Suprapubic skin (tissue), 3 donors: ENCODE results near the gene GRIA1.

Experiments used
- EP300 ChIP-seq: sonication (generic); formaldehyde crosslinking; IDR thresholded peaks from one replicate; pipeline ENCODE4 v1.6.1; 2017; ENCODE audit warnings: antibody characterized with exemption
- TF ChIP-seq, protein P1 (sequence below), 2 donors: fragments of 200-600 bp in 1 of 2; fragments of 450-650 bp in 1 of 2; sonication (generic) in 1 of 2; IDR thresholded peaks; one replicate each; pipeline ENCODE4 v1.5.1; 2016 to 2019; ENCODE audit warnings: antibody characterized with exemption in 2 of 2, mild to moderate bottlenecking in 1 of 2, moderate library complexity in 1 of 2

DNA sequence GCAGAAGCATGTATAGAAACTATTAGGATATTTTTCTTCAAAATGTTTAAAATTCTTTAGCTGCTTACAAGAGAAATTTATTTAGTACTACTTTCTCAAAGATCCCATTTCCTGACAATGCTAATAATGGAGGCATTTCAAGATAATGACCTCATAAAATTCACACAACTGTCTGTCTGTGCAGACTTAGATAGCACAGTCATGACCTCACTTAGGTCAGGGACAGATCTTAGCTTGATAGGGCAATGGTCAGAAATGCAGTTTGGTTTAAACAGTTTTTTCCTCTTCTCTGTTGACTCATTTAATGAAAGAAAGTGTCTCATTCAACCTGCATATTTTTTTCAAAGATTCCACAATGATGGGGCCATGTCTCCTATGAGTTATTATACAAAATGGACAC, 128.4 kb downstream of the GRIA1 start:
- TF ChIP-seq, protein P1, sequence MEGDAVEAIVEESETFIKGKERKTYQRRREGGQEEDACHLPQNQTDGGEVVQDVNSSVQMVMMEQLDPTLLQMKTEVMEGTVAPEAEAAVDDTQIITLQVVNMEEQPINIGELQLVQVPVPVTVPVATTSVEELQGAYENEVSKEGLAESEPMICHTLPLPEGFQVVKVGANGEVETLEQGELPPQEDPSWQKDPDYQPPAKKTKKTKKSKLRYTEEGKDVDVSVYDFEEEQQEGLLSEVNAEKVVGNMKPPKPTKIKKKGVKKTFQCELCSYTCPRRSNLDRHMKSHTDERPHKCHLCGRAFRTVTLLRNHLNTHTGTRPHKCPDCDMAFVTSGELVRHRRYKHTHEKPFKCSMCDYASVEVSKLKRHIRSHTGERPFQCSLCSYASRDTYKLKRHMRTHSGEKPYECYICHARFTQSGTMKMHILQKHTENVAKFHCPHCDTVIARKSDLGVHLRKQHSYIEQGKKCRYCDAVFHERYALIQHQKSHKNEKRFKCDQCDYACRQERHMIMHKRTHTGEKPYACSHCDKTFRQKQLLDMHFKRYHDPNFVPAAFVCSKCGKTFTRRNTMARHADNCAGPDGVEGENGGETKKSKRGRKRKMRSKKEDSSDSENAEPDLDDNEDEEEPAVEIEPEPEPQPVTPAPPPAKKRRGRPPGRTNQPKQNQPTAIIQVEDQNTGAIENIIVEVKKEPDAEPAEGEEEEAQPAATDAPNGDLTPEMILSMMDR (IDR thresholded peaks at IDR 0.05) = no peak
- no peak for TF ChIP-seq EP300
